ENCODE measurements around the gene ASTL.
A peak's percentile ranks its signal among the peaks of the same experiment; 100 is the strongest.

Gene ASTL

DNA sequence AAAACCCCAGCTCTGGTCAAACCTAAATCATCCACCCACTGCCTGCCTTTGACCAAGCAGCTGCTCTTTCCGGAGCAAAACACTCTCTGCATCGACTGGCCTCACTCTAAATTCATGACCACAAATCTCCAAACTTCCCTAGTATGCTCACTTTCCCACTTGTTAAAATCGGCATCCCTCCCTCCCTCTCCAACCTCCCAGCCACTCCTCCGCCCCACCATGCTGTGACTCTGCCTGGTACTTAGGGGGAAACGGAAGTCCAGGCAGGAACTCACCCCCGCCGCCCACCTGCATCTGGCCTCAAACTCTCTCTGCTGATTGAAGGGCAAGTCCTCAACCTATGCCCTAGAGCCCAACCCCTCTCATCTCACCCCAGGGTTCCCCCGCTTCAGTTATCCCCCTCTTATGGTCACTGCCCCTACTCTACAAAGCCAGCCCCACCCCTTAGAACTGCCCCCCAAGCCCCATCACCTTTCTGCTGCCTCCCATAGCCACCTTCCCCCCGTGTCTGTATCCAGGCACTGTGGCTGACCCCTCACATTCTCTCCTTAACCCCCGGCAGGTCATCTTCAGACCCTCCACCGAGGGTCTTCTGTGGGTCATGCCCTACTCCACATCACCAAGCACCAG lies 18.1 kb downstream of the ASTL start:
- H3K27me3 Mint-ChIP-seq = peaks cover 73% of the 10 kb centered on the region
- intact Hi-C loops (cut with micrococcal nuclease) = no loop called here
- no peaks in the 10 kb centered on the region for H3K36me3 Mint-ChIP-seq (ENCODE audit: low read depth)
- H3K4me3 Mint-ChIP-seq = no peak overlapping the region
- no peaks in the 10 kb centered on the region for H3K9me3 Mint-ChIP-seq
- peak overlapping the region; percentile 25 for H3K27ac Mint-ChIP-seq
- H3K4me1 Mint-ChIP-seq (ENCODE audit: low read depth) = peaks cover 73% of the 10 kb centered on the region

DNA sequence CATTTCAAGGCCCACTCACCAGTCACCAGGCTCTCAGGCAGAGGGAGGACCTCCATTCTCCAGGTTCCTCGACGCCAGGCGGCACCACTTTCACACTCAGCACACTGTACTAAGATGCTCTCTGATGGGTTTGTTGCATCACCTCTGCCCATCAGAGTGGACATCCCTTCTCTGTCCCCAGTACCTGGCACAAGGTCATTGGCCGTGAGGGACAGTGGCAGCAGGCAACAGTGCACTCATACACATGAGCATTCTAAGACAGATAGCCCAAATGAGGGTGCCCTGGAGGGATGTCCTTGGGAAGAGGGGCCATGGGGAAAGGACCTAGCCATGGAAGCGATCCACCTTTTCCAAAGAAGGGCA lies 18.9 kb downstream of the ASTL start:
- H3K27ac Mint-ChIP-seq = no peak overlapping the region
- H3K27me3 Mint-ChIP-seq = peaks cover 71% of the 10 kb centered on the region
- no peaks in the 10 kb centered on the region for H3K36me3 Mint-ChIP-seq (ENCODE audit: low read depth)
- H3K4me1 Mint-ChIP-seq (ENCODE audit: low read depth) = peaks cover 65% of the 10 kb centered on the region
- no peak overlapping the region for H3K4me3 Mint-ChIP-seq
- H3K9me3 Mint-ChIP-seq = no peaks in the 10 kb centered on the region
- intact Hi-C loops (cut with micrococcal nuclease) = no loop called here

DNA sequence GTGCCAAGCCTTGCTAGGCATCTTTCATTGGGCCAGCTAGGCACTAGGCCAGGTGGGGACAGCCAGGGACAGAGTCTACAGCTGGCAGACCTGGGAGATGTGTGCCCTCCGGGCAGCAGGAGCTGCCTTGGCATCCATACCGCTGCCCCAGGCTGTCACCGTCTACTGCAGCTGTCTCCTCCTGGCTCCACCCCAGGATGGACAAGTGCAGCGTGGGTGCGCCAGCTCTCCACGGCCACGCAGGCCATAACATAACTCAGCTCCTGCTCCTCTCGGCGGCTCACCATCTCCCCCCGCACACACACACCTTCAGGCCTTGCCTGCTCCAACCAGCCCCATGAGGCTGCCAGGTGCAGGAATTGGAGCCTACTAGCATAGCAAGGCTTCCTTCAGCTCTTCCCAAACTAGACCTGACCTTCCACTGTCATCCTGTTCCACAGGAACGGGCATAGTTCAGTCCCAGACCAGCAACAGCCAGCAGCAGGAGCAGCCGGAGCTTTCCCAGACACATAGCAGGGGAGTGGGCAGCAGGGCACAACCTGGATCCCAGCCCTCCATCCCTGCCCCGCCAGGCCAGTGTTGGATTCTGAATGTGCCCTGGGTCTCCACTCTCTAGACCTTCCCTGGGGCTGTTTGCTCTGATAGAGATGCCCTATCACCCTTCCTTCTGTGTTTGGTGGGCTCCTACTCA lies 19.5 kb downstream of the ASTL start:
- intact Hi-C loops (cut with micrococcal nuclease) = no loop called here
- H3K9me3 Mint-ChIP-seq = no peaks in the 10 kb centered on the region
- peaks cover 60% of the 10 kb centered on the region for H3K4me1 Mint-ChIP-seq (ENCODE audit: low read depth)
- H3K27me3 Mint-ChIP-seq = peaks cover 75% of the 10 kb centered on the region
- no peak overlapping the region for H3K4me3 Mint-ChIP-seq
- H3K27ac Mint-ChIP-seq = no peak overlapping the region
- no peaks in the 10 kb centered on the region for H3K36me3 Mint-ChIP-seq (ENCODE audit: low read depth)

DNA sequence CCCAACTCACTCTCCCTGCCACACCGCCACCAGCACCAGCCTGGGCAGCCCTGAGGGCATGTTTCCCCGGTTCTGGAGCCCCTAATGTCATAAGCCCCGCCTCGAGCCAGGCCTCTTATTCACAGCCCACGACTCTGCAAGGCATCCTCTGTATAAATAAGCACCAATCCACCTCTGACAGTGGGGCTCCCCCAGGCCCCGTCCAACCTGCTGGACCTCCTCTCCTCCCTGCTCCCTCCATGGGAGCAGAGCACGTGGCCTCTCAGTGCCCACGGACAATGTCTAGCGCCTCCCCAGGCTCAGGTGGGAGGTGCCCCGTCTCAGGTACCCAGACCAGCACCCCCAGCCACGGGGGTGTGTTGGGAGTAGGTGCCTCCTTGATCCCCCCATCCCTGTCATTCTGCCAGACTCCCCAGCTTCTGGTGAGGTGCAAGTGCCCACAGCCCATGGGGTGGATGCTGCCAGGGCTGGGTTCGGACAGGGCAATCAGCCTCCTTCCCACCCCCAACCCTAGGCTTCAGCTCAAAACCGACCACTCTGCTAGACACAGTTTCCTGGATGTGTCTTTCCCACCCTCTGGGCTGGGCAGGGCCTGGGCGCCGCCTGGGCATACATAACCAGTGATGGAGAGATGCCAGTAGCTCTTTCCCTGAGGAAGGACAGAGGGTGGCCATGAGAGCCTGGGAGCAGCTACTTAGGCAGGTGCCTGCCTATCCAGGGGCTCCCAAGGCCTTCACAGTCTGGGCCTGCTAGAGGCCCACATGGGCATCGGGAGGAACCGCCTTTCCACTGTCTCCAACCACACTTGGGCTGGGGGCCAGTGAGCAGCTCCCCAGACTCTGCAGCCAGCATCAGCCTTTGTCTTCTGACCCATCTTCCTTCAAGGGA lies 20.4 kb downstream of the ASTL start:
- Mint-ChIP-seq H3K27me3 (peaks cover 81% of the 10 kb centered on the region), H3K36me3 (ENCODE audit: low read depth) (no peaks in the 10 kb centered on the region), H3K27ac (no peak overlapping the region), H3K9me3 (no peaks in the 10 kb centered on the region), H3K4me1 (ENCODE audit: low read depth) (peaks cover 51% of the 10 kb centered on the region), H3K4me3 (no peak overlapping the region)
- intact Hi-C loops (cut with micrococcal nuclease) = no loop called here

DNA sequence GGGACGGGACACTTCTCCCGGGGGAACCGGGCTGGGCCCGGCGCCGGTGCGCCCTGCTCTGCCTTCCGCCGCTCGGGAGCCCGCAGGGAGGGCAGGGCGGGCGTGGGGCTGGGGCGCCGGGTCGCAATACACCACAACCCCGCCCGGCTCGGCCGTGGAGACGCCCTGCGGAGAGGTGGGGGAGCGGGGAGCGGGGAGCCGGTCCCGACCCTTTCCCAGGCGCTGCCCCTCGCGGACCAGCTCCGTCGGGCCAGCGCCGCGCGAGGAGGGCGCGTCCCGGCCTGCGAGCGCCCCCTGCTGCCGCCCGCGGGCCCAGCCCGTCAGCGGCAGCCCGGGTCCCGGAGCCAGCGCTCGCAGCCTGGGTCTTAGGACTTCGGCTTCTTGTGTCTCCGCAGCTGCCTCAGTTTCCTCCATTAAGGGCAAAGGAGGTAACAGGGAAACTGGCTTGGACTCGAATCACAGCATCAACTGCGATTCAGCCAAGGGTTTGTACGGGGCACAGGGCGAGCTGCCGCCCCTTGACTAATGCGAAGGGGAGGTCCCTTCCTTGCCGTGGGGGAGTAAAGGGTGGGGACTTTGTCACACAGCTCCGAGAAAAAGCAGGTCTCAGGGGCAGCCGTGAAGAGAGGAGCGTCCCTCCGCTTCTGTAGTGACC lies 21.3 kb downstream of the ASTL start:
- intact Hi-C loops (cut with micrococcal nuclease) = no loop called here
- Mint-ChIP-seq H3K4me3 (no peak overlapping the region), H3K4me1 (ENCODE audit: low read depth) (peaks cover 44% of the 10 kb centered on the region), H3K27me3 (peaks cover 82% of the 10 kb centered on the region), H3K9me3 (no peaks in the 10 kb centered on the region), H3K27ac (no peak overlapping the region), H3K36me3 (ENCODE audit: low read depth) (no peaks in the 10 kb centered on the region)

DNA sequence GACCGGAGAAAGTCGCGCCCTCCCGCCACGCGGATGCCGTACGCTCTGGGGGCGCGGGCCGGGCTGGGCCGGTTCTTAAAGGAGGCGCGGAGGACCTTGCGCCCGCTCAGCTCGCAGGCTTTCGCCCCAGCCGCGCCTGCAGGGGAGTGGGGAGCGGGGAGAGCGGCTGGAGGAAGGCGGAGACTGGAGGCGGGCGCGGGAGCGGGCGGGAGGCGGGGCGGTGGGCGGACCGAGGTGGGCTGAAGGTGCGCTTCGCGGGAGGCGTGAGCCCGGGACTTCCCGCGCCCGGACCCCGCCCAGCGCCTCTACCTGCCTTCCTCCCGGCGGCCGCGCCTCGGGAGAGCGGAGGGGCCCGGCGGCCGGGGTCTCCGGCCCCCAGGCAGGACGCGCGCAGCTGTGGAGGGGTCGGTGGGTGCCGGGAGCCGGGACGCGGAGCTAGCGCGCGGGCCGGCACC lies 21.9 kb downstream of the ASTL start, which contains the start of gene ADRA2B:
ADRA2B (minus strand) TSS at position 148 of the 455 bp plus-strand sequence. CDS start 422 bp downstream, outside the sequence.
- Mint-ChIP-seq H3K4me1 (ENCODE audit: low read depth) (peaks cover 44% of the 10 kb centered on the region), H3K27ac (no peak within 1 kb of the TSS), H3K9me3 (no peaks in the 10 kb centered on the region), H3K27me3 (peaks cover 81% of the 10 kb centered on the region), H3K4me3 (peak within 1 kb of the TSS; percentile 75), H3K36me3 (ENCODE audit: low read depth) (no peaks in the 10 kb centered on the region)
- intact Hi-C loops (cut with micrococcal nuclease) = no loop called here

DNA sequence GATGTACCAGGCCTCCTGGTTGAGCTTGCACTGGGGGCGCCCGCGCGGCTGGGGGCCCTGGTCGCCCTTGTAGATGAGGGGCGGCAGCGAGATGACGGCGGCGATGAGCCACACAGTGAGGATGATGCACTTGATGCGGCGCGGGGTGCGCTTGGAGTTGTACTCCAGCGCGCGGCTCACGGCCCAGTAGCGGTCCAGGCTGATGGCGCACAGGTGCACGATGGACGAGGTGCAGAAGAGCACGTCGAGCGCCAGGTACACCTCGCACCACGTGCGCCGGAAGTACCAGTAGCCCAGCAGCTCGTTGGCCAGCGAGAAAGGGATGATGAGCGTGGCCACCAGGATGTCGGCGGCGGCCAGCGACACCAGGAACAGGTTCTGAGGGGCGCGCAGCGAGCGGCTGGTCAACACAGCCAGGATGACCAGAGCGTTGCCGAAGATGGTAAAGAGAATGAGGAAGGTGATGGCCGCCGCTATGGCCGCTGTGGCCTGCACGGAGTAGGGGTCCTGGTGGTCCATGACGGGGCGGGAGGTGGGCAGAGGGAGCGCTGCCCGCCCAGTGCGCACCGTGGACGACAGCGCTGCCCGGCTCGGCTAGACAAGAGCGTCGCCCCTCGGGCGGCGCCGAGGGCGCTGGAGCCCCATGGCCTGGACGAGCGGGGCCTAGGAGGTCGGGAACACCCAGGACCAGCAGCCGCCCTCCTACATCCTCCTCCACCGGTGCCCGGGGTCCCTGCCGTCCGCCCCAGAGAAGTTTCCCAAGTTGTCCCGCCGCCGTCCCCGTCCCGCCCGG lies 22.5 kb downstream of the ASTL start:
- Mint-ChIP-seq H3K4me1 (ENCODE audit: low read depth) (peaks cover 39% of the 10 kb centered on the region), H3K27ac (no peak overlapping the region), H3K27me3 (peaks cover 76% of the 10 kb centered on the region), H3K9me3 (no peaks in the 10 kb centered on the region), H3K36me3 (ENCODE audit: low read depth) (no peaks in the 10 kb centered on the region), H3K4me3 (peak overlapping the region; percentile 75)
- intact Hi-C loops (cut with micrococcal nuclease) = no loop called here

DNA sequence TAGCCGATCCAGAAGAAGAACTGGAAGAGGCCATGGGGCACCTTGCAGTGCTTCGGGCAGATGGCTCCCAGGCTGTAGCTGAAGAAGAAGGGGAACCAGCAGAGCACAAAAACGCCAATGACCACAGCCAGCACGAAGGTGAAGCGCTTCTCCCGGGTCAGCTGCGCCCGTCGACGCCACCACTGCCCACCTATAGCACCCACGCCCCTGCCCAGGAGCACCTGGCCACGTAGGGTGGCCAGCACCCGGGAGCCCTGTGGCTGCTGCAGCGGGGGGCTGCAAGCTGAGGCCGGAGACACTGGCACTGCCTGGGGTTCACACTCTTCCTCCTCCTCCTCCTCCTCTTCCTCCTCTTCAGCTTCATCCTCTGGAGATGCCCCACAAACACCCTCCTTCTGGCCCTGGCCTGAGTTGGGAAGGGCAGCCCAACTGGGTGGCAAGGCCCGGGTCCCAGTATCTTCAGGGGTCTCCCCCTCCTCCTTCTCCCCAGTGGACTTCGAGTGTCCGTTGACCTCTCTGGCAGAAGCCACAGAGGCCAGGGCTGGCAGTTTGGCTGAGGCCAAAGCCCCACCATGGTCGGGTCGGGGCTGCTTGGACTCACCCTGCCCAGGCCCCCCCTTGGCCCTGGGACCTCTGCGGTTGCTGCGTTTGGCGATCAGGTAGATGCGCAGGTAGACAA lies 23.3 kb downstream of the ASTL start:
- H3K36me3 Mint-ChIP-seq (ENCODE audit: low read depth) = no peaks in the 10 kb centered on the region
- intact Hi-C loops (cut with micrococcal nuclease) = no loop called here
- peaks cover 75% of the 10 kb centered on the region for H3K27me3 Mint-ChIP-seq
- no peak overlapping the region for H3K4me3 Mint-ChIP-seq
- H3K9me3 Mint-ChIP-seq = no peaks in the 10 kb centered on the region
- H3K4me1 Mint-ChIP-seq (ENCODE audit: low read depth) = peaks cover 31% of the 10 kb centered on the region
- H3K27ac Mint-ChIP-seq = no peak overlapping the region

DNA sequence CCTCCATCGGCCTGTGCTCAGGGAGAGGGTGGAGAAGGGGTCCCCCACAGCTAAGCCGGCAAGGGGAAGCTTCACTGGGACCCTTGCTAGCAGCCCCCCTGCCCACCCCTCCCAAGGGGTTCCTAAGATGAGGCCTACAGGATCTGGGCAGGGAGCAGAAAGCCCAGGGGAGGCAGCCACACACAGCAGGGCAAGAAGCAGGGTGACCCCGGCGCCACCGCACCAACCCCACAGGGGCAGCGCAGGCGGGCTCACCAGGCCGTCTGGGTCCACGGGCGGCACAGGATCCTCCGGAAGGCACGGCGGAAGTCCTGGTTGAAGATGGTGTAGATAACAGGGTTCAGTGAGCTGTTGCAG lies 23.8 kb downstream of the ASTL start:
- H3K9me3 Mint-ChIP-seq = no peaks in the 10 kb centered on the region
- H3K4me1 Mint-ChIP-seq (ENCODE audit: low read depth) = peaks cover 26% of the 10 kb centered on the region
- peaks cover 73% of the 10 kb centered on the region for H3K27me3 Mint-ChIP-seq
- H3K4me3 Mint-ChIP-seq = no peak overlapping the region
- intact Hi-C loops (cut with micrococcal nuclease) = no loop called here
- no peaks in the 10 kb centered on the region for H3K36me3 Mint-ChIP-seq (ENCODE audit: low read depth)
- no peak overlapping the region for H3K27ac Mint-ChIP-seq

DNA sequence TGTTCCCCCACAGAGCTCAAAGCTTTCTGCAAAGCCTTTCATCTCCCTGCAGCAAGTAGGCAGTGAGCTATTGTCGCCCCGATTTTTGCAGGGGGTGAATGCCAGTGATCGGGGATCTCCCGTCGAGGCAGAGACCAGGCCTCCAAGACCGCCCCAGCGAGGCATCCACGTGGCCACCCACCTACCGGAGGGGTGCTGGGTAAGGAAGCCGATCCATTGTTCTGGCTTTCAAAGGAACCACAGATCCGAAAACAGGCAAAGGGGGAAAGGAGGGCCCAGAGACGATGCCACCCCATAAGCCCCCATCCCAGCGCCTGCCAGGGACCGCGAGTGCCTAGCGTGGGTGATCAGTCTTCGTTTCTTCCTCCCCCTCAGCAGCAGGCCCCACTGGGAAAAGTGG lies 24.4 kb downstream of the ASTL start:
- H3K4me1 Mint-ChIP-seq (ENCODE audit: low read depth) = peaks cover 20% of the 10 kb centered on the region
- no peak overlapping the region for H3K4me3 Mint-ChIP-seq
- no peaks in the 10 kb centered on the region for H3K9me3 Mint-ChIP-seq
- H3K27me3 Mint-ChIP-seq = peaks cover 73% of the 10 kb centered on the region
- H3K27ac Mint-ChIP-seq = no peak overlapping the region
- H3K36me3 Mint-ChIP-seq (ENCODE audit: low read depth) = no peaks in the 10 kb centered on the region
- intact Hi-C loops (cut with micrococcal nuclease) = no loop called here

DNA sequence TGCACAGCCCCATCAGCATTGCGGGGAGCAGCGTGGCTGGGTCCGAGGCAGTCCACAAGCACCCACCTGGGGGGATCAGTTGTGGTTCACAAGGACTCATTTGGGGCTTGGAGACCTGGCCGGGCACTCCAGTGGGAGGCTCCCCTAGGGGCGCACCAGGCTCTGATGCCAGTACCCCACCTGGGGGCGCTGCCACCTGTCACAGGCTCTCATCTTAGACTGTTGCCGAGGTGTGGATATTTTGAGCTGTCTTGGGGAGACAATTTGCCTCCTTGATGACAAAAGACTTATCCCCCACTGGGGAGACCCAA lies 25.0 kb downstream of the ASTL start:
- Mint-ChIP-seq H3K9me3 (no peaks in the 10 kb centered on the region), H3K27ac (no peak overlapping the region), H3K27me3 (peaks cover 73% of the 10 kb centered on the region), H3K36me3 (ENCODE audit: low read depth) (no peaks in the 10 kb centered on the region), H3K4me3 (no peak overlapping the region), H3K4me1 (ENCODE audit: low read depth) (peaks cover 17% of the 10 kb centered on the region)
- intact Hi-C loops (cut with micrococcal nuclease) = no loop called here

DNA sequence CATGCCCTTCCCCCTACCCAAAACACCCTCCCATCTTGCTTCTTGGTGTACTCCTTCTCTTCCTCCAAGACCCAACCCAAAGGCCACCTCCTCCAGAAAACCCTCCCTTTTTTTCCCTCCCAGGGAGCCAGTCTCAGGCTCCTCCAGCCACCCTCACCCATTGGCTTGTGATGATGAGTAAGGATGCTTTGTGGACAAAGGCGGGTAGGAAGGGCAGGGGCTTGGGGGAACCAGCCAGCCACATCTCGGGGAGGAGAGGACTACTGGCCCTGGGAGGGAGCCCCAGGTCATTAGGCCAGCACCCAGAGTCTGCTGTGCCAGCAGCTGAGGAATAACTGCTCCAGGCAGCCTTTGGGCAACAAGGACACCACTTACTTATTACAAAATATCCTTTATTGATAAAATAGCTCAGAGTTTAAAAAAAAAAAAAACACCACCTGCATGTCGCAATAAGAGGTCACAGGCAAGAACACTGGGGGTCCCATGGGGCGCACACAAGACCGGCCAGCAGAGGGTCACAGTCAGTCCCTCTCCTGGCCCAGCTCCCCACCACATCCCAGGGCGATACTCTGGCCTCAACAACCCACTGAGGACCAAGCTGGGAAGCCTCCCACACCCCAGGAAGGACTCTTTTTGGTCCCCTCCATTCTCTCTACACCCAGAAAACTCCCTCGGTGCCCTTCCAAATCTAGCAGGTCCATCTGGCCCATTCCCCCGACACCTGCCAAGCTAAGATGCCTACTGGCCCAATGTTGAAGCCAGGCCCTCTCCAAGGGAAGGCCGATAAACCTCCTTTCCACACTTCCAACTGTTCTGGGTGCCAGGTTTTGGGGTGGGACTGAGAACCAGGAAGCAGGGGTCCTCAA lies 25.6 kb downstream of the ASTL start:
- Mint-ChIP-seq H3K4me3 (no peak overlapping the region), H3K9me3 (no peaks in the 10 kb centered on the region), H3K4me1 (ENCODE audit: low read depth) (peaks cover 14% of the 10 kb centered on the region), H3K36me3 (ENCODE audit: low read depth) (no peaks in the 10 kb centered on the region), H3K27me3 (peaks cover 73% of the 10 kb centered on the region), H3K27ac (no peak overlapping the region)
- intact Hi-C loops (cut with micrococcal nuclease) = no loop called here

All from dendritic cell treated with granulocyte-macrophage colony-stimulating factor and Interleukin-4, amounts not matched to agents 40 ng/mL and 50 ng/mL, for 4 days (primary cell).